Testis (tissue), 2 donors: ENCODE results near the gene NARS2.

Source experiments
- POLR2A ChIP-seq: fragments of 450-650 bp; IDR thresholded peaks from one replicate; pipeline ENCODE4 v1.6.1; 2017; ENCODE audit warnings: antibody characterized with exemption, mild to moderate bottlenecking, moderate library complexity
- TF ChIP-seq, protein P1 (sequence below), 3 experiments: fragments of 450-650 bp in 2 of 3; fragments of 200-600 bp in 1 of 3; sonication (generic) in 1 of 3; IDR thresholded peaks; one replicate each; pipeline ENCODE4 v1.5.1; 2016 to 2019; ENCODE audit warnings: antibody characterized with exemption in 3 of 3, mild to moderate bottlenecking in 2 of 3, moderate library complexity in 1 of 3

DNA sequence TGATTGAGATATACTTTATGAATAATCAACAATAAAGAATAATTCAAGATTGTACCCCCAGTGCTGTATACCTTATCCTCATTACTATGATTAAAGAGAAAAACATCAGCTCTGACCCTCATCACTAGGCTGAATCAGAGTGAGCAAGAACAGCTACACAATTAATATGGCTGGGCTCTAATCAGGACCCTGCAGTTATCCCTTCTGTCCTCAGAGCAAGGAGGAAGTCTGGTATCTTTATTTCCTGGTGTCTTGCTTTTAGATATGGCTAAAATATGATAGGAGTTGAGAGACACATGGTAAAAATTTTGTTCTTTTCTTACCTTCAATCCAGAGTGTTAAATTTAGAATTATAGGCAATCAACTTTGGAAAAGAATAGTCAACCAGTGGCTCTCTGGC lies 128.5 kb downstream of the NARS2 start:
- TF ChIP-seq, protein P1, sequence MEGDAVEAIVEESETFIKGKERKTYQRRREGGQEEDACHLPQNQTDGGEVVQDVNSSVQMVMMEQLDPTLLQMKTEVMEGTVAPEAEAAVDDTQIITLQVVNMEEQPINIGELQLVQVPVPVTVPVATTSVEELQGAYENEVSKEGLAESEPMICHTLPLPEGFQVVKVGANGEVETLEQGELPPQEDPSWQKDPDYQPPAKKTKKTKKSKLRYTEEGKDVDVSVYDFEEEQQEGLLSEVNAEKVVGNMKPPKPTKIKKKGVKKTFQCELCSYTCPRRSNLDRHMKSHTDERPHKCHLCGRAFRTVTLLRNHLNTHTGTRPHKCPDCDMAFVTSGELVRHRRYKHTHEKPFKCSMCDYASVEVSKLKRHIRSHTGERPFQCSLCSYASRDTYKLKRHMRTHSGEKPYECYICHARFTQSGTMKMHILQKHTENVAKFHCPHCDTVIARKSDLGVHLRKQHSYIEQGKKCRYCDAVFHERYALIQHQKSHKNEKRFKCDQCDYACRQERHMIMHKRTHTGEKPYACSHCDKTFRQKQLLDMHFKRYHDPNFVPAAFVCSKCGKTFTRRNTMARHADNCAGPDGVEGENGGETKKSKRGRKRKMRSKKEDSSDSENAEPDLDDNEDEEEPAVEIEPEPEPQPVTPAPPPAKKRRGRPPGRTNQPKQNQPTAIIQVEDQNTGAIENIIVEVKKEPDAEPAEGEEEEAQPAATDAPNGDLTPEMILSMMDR (IDR thresholded peaks at IDR 0.05): no peak
- TF ChIP-seq POLR2A: no peak
